Prostate gland (tissue), 2 donors: ENCODE measurements around the gene STXBP5L. TPM values are rescaled to one million over a fixed set of nuclear protein-coding genes. Genes with fewer than 3 reads are reported as not detected.
A peak's percentile ranks its signal among the peaks of the same experiment; 100 is the strongest.

Experiments used
- DNase-seq: peaks from one replicate; pipeline ENCODE4 v3.0.0-alpha.2; 2019; ENCODE audit warnings: low spot score
- H3K27ac ChIP-seq, 2 donors: fragments of 200-600 bp; sonication (generic); 2 replicates each; pipeline ENCODE4 v1.5.1; 2017 to 2019
- H3K27me3 ChIP-seq: fragments of 200-600 bp; sonication (generic); replicated peaks from 2 replicates; pipeline ENCODE4 v1.5.1; 2019; ENCODE audit not compliant: insufficient read depth
- H3K36me3 ChIP-seq, 2 donors: fragments of 200-600 bp; sonication (generic); 1 replicate in 1 of 2; 2 replicates in 1 of 2; pipeline versions ENCODE4 v1.5.1 to v1.8.1; 2017 to 2019
- H3K4me1 ChIP-seq: fragments of 200-600 bp; sonication (generic); replicated peaks from 2 replicates; pipeline ENCODE4 v1.5.1; 2019
- H3K4me3 ChIP-seq, 2 donors: fragments of 200-600 bp; sonication (generic); 2 replicates each; pipeline ENCODE4 v1.5.1; 2017 to 2019
- H3K9me3 ChIP-seq: fragments of 200-600 bp; sonication (generic); 2 replicates; pipeline ENCODE4 v1.5.1; 2017
- CTCF ChIP-seq, 4 experiments: fragments of 200-600 bp in 2 of 4; fragments of 450-650 bp in 2 of 4; sonication (generic) in 2 of 4; IDR thresholded peaks; 1 replicate in 3 of 4; 2 replicates in 1 of 4; pipeline ENCODE4 v1.5.1; 2016 to 2019; ENCODE audit warnings: antibody characterized with exemption in 4 of 4, mild to moderate bottlenecking in 2 of 4, moderate library complexity in 2 of 4
- POLR2A ChIP-seq: fragments of 450-650 bp; IDR thresholded peaks from one replicate; pipeline ENCODE4 v1.6.1; 2016; ENCODE audit warnings: antibody characterized with exemption, mild to moderate bottlenecking
- POLR2AphosphoS5 ChIP-seq: sonication (generic); formaldehyde crosslinking; IDR thresholded peaks from one replicate; pipeline ENCODE4 v1.6.1; 2017; ENCODE audit warnings: antibody characterized with exemption
- WGBS: methylation state at CpG from one replicate; pipeline ENCODE4 v1.1.5; 2018; 5-methylcytosine and 5-hydroxymethylcytosine counted together
- intact Hi-C: fragments of 100-400 bp; cut with DNase I; formaldehyde crosslinking; loops from one replicate; pipeline ENCODE4 v1.14.2; 2022
- total RNA-seq, 2 donors: library from RNA; depleted of rRNA; stranded (reverse); fragments of >200 nt; gene quantifications; one replicate each; pipeline ENCODE4 v1.1.0, GENCODE V29; 2016

Gene STXBP5L
- total RNA-seq, 2 donors from 2014 or later, result 2.6 to 4.8 TPM

- no peak overlapping the region for H3K27ac ChIP-seq
- no peak overlapping the region for H3K4me3 ChIP-seq
- no peaks in the 10 kb centered on the region for H3K4me1 ChIP-seq
- no peaks in the 10 kb centered on the region for H3K9me3 ChIP-seq
- no peaks in the 10 kb centered on the region for H3K27me3 ChIP-seq
- 89% methylated on average over 2 of the region's 2 CpGs for WGBS
- H3K36me3 ChIP-seq, result no peaks in the 10 kb centered on the region
- intact Hi-C loops, result no loop called here
- no peak for DNase-seq
- no peak for TF ChIP-seq POLR2A
- TF ChIP-seq CTCF (IDR thresholded peaks at IDR 0.05), result no peak
- TF ChIP-seq POLR2AphosphoS5, result no peak
Observed at GRCh38 chr3:121414924-121415323, 506.9 kb downstream of the STXBP5L start.

- Histone ChIP-seq H3K4me3 (no peak overlapping the region), H3K9me3 (no peaks in the 10 kb centered on the region), H3K36me3 (no peaks in the 10 kb centered on the region), H3K27ac (no peak overlapping the region), H3K27me3 (no peaks in the 10 kb centered on the region), H3K4me1 (no peaks in the 10 kb centered on the region)
- intact Hi-C loops, result no loop called here
- no peak for DNase-seq
- TF ChIP-seq POLR2A (no peak), CTCF (IDR thresholded peaks at IDR 0.05) (no peak), POLR2AphosphoS5 (no peak)
- 90% methylated on average over 6 of the region's 6 CpGs for WGBS
Observed at GRCh38 chr3:121418182-121418581, 510.2 kb downstream of the STXBP5L start.

- Histone ChIP-seq H3K4me1 (no peaks in the 10 kb centered on the region), H3K27me3 (no peaks in the 10 kb centered on the region), H3K27ac (no peak overlapping the region), H3K4me3 (no peak overlapping the region), H3K36me3 (no peaks in the 10 kb centered on the region), H3K9me3 (no peaks in the 10 kb centered on the region)
- TF ChIP-seq POLR2A, result no peak
- no peak for TF ChIP-seq CTCF (IDR thresholded peaks at IDR 0.05)
- TF ChIP-seq POLR2AphosphoS5, result no peak
- intact Hi-C loops, result no loop called here
- no peak for DNase-seq
Observed at GRCh38 chr3:121424549-121424948, 516.5 kb downstream of the STXBP5L start.

GRCh38 chr3:121430664-121431215, 522.7 kb downstream of the STXBP5L start:
- intact Hi-C loops, result no loop called here
- H3K27me3 ChIP-seq, result no peaks in the 10 kb centered on the region
- no peaks in the 10 kb centered on the region for H3K36me3 ChIP-seq
- H3K27ac ChIP-seq, result no peak overlapping the region
- no peaks in the 10 kb centered on the region for H3K4me1 ChIP-seq
- DNase-seq, result no peak
- no peak overlapping the region for H3K4me3 ChIP-seq
- TF ChIP-seq CTCF (IDR thresholded peaks at IDR 0.05), result no peak
- TF ChIP-seq POLR2A, result no peak
- no peak for TF ChIP-seq POLR2AphosphoS5
- H3K9me3 ChIP-seq, result no peaks in the 10 kb centered on the region

GRCh38 chr3:121431726-121432517, 523.9 kb downstream of the STXBP5L start:
- DNase-seq, result peak; percentile 4
- intact Hi-C loops, result no loop called here
- no peak for TF ChIP-seq CTCF (IDR thresholded peaks at IDR 0.05)
- no peak for TF ChIP-seq POLR2A
- no peak for TF ChIP-seq POLR2AphosphoS5
- H3K27ac ChIP-seq, result no peak overlapping the region
- 64% methylated on average over 5 of the region's 5 CpGs for WGBS
- H3K4me1 ChIP-seq, result no peaks in the 10 kb centered on the region
- H3K36me3 ChIP-seq, result no peaks in the 10 kb centered on the region
- no peaks in the 10 kb centered on the region for H3K9me3 ChIP-seq
- H3K4me3 ChIP-seq, result no peak overlapping the region
- no peaks in the 10 kb centered on the region for H3K27me3 ChIP-seq
